Mesenteric fat pad (tissue), 1 donor: ENCODE measurements around the gene IRF2BP1. TPM values are rescaled to one million over a fixed set of nuclear protein-coding genes. Genes with fewer than 3 reads are reported as not detected.

Experiments
- DNase-seq: peaks from one replicate; pipeline ENCODE4 v3.0.0-alpha.2; 2020; ENCODE audit warnings: low spot score
- long read RNA-seq: library from polyadenylated mRNA; unstranded; transcript quantifications from one replicate; pipeline ENCODE4 v2.0.0, GENCODE V29; 2020
- total RNA-seq: library from RNA; stranded (reverse); fragmentation: NEBNext Ultra II Directional; extraction: Animal tissue kit (Norgen Biotek cat#: 25700); gene quantifications from one replicate; pipeline ENCODE4 v1.2.1, GENCODE V29; 2021
- donor health status: DM: yes; HTN: yes; CAD: no.

The IRF2BP1 gene, protein sequence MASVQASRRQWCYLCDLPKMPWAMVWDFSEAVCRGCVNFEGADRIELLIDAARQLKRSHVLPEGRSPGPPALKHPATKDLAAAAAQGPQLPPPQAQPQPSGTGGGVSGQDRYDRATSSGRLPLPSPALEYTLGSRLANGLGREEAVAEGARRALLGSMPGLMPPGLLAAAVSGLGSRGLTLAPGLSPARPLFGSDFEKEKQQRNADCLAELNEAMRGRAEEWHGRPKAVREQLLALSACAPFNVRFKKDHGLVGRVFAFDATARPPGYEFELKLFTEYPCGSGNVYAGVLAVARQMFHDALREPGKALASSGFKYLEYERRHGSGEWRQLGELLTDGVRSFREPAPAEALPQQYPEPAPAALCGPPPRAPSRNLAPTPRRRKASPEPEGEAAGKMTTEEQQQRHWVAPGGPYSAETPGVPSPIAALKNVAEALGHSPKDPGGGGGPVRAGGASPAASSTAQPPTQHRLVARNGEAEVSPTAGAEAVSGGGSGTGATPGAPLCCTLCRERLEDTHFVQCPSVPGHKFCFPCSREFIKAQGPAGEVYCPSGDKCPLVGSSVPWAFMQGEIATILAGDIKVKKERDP
- total RNA-seq = 14.0 TPM
- long read RNA-seq, partial matches to known transcripts = 0 of 4 reads
- long read RNA-seq, other reads (novel, unspliced or antisense) = 0 of 4 reads

GRCh38 chr19:45885556-45886426 lies at the start of gene IRF2BP1:
Gene IRF2BP1, minus strand, starts transcription at chr19:45886141. Its CDS starts 367 bp downstream, at chr19:45885774.
- peak; percentile 96 for DNase-seq

DNA sequence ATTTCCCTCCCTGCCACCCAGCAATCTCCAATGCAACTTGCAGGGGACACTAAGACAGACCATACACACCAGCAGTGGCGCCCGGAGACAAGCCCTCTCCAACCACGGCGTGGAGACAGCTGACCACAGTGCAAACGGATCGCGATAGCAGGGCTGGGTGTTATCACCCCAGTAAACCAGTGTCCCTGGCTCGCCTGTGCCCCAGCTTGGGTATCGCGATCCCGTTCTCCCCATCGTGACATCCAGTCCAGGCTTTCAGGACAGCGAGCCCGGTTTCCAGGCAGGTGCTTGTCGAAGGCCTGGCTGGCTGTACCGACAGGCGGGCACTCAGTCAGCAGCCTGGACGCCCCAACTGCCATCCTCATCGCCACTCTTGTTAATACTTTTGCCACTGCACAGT lies 49.3 kb upstream of the IRF2BP1 start:
- DNase-seq = no peak

DNA sequence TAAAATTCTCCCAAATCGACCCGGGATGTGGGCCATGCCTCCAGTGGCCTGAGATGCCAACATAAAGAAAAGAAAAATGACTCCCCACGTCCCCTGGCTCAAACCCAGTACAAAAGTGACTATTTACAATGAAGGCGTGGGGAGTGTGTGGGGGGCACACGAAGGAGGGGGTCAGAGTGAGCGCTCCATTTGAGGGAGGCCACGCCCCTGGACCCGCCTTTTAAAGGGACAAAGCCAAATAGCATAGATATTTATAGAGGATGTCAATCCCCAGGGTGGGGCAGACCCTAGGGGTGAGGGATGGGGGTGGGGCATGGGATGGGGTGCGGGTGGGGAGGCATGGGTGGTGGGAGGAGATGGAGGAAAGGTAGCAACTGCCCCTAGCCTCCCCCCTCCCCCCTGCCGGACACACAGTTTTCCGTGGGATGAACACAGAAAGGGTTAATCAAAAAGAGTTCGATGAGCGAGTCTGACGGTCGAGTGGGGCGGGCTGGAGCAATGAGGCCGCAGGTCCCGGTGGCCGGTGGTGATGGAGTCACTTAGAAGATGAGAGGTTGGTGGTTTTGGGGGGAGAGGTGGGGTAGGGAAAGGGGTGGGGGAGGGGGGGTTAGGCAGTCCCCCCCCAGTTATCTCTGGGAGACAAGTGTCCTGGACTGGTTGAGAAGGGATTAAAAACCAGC lies 48.8 kb upstream of the IRF2BP1 start:
- DNase-seq = no peak

GRCh38 chr19:45933759-45934158 lies 47.8 kb upstream of the IRF2BP1 start:
- no peak for DNase-seq

DNA sequence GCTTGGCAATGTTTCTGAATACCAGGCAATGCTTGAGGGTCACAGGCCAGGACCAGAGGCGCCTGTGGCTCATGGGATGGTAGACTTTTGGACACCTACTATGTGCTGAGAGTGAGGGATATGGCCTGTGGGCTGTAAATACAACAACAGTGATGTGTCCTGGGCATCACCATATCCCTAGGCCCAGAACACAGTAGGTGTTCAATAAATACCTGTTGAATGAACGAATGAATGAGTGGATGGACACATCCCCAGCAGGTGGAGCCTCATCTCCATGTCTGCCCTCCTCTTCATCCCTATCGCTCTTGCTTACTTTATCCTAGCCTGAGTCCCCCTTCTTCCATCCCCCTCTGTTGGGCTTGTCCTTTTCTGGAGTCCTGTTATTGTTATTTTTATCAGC lies 45.1 kb upstream of the IRF2BP1 start:
- no peak for DNase-seq

- DNase-seq = no peak
Observed at GRCh38 chr19:45929247-45929646, 43.3 kb upstream of the IRF2BP1 start.

DNA sequence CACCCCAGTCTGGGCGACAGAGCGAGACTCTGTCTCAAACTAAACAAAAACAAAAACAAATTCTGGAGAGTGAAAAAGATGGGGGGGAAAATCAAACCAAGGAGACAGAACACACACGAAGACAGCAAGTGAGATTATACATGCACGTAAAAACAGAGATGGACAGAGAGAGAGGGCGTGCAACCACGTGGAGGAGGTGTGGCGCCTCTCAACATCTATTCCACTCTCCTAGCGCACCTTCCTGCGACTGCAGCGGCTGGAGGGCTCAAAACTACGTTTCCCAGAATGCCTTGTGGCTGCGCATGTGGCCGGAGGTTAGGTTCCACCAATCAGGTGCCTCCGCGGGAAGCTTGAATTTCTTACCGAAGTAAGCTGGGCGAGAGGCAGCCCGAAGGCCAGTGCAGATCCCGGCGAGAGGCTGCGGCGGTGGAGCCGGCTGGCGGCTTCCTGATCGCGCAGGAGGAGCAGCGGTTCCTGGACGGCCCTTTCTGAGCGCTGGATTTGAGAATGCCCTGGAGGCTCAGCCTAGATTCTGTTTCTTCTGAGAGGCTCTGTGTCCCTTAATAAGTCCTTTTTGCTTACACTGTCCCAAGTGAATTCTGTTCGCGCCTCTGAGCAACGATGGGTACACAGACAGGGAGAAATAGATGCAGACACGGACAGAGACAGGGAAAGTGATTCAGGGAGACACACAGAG lies 41.8 kb upstream of the IRF2BP1 start:
- peak; percentile 92 for DNase-seq

DNA sequence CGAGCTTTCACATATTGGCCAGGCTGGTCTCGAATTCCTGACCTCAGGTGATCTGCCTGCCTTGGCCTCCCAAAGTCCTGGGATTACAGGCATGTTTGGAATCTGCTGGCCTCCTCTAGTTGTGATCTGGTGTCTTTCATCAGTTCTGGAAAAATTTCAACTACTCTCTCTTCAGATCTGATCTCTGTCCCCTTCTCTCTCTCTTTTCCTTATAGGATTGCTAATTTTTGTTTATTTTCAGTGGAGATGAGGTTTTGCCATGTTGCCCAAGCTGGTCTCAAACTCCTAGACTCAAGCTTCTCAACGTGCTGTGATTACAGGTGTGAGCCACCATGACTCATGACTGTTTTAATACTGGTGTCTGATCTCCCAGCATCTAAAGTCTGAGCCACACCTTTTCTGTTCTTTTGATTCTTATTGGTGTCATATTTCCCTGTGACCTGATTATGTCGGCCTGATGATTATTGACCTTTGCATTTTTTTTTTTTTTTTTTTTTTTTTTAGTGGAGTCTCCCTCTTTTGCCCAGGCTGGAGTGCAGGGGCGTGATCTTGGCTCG lies 39.0 kb upstream of the IRF2BP1 start:
- DNase-seq = no peak

GRCh38 chr19:45922281-45922680 lies 36.3 kb upstream of the IRF2BP1 start:
- DNase-seq = no peak

- no peak for DNase-seq
Observed at GRCh38 chr19:45920458-45920857, 34.5 kb upstream of the IRF2BP1 start.

- DNase-seq = no peak
Observed at GRCh38 chr19:45919678-45920077, 33.7 kb upstream of the IRF2BP1 start.

- no peak for DNase-seq
Observed at GRCh38 chr19:45918721-45919120, 32.8 kb upstream of the IRF2BP1 start.

GRCh38 chr19:45917421-45918091 lies 31.6 kb upstream of the IRF2BP1 start:
- no peak for DNase-seq

DNA sequence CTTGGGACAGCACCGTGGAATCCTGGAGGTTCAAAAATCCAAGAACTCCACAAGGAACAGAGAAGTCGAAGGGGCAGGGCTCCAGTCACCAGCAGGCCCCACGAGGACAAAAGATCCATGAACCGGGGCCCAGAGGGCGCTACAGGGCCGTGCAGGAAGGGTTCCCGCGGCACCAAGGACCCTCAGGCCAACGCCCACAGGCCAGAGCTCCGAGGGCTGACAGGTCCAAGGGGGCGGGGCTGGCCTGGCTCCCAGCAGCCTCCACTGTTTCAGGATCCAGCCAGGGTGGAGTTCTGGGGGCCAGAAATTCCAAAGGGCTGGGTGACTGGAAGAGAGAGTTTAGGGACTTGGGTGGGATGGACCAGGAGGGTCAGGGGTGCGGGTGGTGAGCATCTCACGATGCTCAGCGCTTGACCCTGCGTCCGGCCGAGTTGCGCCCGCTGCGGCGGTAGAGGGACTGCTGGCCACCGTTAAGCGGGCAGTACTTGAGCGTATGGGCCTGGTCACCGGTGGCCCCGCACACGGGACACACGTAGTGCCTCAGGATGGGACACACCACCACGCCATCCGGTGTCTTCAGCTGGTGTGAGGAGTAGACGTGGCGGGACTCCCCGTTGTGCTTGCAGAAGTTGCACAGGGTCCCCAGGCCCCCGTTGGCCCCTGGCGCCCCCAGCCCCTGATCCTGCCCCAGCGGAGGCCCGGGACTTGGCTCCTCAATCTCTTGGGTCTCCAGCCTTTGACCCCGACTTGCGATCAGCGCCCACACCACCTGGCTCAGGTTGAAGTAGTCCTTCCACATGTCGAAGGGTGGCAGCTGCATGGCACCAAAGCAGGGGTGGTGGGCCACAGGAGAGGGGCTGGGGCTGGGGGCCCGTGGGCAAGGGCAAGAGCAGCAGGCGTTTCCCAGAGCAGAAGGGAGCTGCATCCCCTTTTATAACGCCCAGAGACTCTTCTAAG lies 28.2 kb upstream of the IRF2BP1 start, which contains the start of gene NANOS2:
TSS of gene NANOS2 (minus strand) at position 905 of the 957 bp plus-strand sequence. CDS start at position 820, 85 bp downstream.
- DNase-seq = no peak

DNA sequence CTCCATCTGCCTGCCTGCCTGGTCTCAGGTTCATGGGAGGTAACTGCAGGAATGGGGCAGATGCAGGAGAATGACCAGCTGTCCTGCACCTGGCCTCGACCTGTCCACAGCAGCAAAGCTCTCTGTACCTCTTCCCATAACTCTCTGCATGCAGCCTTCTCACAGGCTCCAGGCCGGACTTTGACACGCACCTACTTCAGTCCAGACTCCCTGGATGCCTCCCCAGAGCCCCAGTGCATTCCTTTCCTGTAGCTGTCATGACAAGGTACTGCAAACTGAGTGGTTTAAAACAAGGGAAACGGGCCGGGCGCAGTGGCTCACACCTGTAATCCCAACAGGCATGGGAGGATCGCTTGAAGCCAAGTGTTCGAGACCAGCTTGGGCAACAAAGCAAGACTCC lies 25.4 kb upstream of the IRF2BP1 start:
- DNase-seq = no peak

GRCh38 chr19:45908956-45909355 lies 23.0 kb upstream of the IRF2BP1 start:
- no peak for DNase-seq

- DNase-seq = no peak
Observed at GRCh38 chr19:45906221-45906620, 20.3 kb upstream of the IRF2BP1 start.

- no peak for DNase-seq
Observed at GRCh38 chr19:45905011-45905410, 19.1 kb upstream of the IRF2BP1 start.
